Measurements from ENCODE around the gene MRGPRD.

- TF ChIP-seq YY1 (IDR thresholded peaks at IDR 0.05; ENCODE audit: insufficient read depth, insufficient read length) (no peak), ZNF274 (IDR thresholded peaks at IDR 0.05; ENCODE audit: low read depth, low read length) (no peak)
These were observed 19.5 kb downstream of the MRGPRD start for GRCh38 chr11:68961245-68961644.
